SK-N-SH treated with all-trans-retinoic acid at 6 μM for 48 hours (cell line): ENCODE results near the gene ITGA5.

Source experiments
- BACH2 ChIP-seq: fragments of 250-450 bp; sonication (Bioruptor Pico); IDR thresholded peaks from 2 replicates; pipeline ENCODE4 v1.9.0; 2021; ENCODE audit warnings: mild to moderate bottlenecking, borderline replicate concordance
- CSRNP3 ChIP-seq: fragments of 250-450 bp; sonication (Bioruptor Pico); IDR thresholded peaks from 2 replicates; pipeline ENCODE4 v1.5.1; 2021; ENCODE audit warnings: mild to moderate bottlenecking, moderate library complexity
- ZC3H10 ChIP-seq: fragments of 250-450 bp; sonication (Bioruptor Pico); IDR thresholded peaks from 2 replicates; pipeline ENCODE4 v1.5.1; 2021; ENCODE audit warnings: mild to moderate bottlenecking, moderate library complexity
- TF ChIP-seq, protein P1 (sequence below): fragments of 250-450 bp; sonication (Bioruptor Pico); IDR thresholded peaks from 2 replicates; pipeline ENCODE4 v1.8.0; 2020; ENCODE audit warnings: mild to moderate bottlenecking, moderate library complexity, borderline replicate concordance

GRCh38 chr12:54404061-54405004 is 14.7 kb downstream of the ITGA5 start:
- no peak for TF ChIP-seq ZC3H10 (CRISPR knock-in tag)
- TF ChIP-seq BACH2 (CRISPR knock-in tag): no peak
- TF ChIP-seq, protein P1, sequence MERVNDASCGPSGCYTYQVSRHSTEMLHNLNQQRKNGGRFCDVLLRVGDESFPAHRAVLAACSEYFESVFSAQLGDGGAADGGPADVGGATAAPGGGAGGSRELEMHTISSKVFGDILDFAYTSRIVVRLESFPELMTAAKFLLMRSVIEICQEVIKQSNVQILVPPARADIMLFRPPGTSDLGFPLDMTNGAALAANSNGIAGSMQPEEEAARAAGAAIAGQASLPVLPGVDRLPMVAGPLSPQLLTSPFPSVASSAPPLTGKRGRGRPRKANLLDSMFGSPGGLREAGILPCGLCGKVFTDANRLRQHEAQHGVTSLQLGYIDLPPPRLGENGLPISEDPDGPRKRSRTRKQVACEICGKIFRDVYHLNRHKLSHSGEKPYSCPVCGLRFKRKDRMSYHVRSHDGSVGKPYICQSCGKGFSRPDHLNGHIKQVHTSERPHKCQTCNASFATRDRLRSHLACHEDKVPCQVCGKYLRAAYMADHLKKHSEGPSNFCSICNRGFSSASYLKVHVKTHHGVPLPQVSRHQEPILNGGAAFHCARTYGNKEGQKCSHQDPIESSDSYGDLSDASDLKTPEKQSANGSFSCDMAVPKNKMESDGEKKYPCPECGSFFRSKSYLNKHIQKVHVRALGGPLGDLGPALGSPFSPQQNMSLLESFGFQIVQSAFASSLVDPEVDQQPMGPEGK (CRISPR knock-in tag): no peak
- no peak for TF ChIP-seq CSRNP3 (CRISPR knock-in tag)
